Smooth muscle cell (in vitro differentiated cells): ENCODE results near the gene MARK3. TPM values are rescaled to one million over a fixed set of nuclear protein-coding genes. Genes with fewer than 3 reads are reported as not detected.

Source experiments
- DNase-seq: peaks from one replicate; lab custom pipeline; 2025; ENCODE audit not compliant: unreplicated experiment; lab: John Stamatoyannopoulos, UW
- H2AFZ ChIP-seq: fragments of 200-600 bp; sonication (generic); 2 replicates; pipeline ENCODE4 v1.6.0; 2016; ENCODE audit warnings: antibody characterized with exemption, low read depth, mild to moderate bottlenecking
- H3F3A ChIP-seq: fragments of 200-600 bp; sonication (generic); 2 replicates; pipeline ENCODE4 v1.6.0; 2017; ENCODE audit warnings: antibody characterized with exemption, low read depth
- H3K27ac ChIP-seq: fragments of 200-600 bp; sonication (generic); 2 replicates; pipeline ENCODE4 v1.5.1; 2016; ENCODE audit warnings: low read depth, mild to moderate bottlenecking
- H3K27me3 ChIP-seq: fragments of 200-600 bp; sonication (generic); 2 replicates; pipeline ENCODE4 v1.6.1; 2016; ENCODE audit warnings: low read depth, mild to moderate bottlenecking
- H3K36me3 ChIP-seq: fragments of 200-600 bp; sonication (generic); 2 replicates; pipeline ENCODE4 v1.5.1; 2016; ENCODE audit warnings: low read depth
- H3K4me1 ChIP-seq: fragments of 200-600 bp; sonication (generic); 2 replicates; pipeline ENCODE4 v1.5.1; 2016; ENCODE audit warnings: low read depth
- H3K4me2 ChIP-seq: fragments of 200-600 bp; sonication (generic); 2 replicates; pipeline ENCODE4 v1.6.0; 2016; ENCODE audit warnings: mild to moderate bottlenecking
- H3K4me3 ChIP-seq: fragments of 200-600 bp; sonication (generic); 2 replicates; pipeline ENCODE4 v1.5.1; 2016; ENCODE audit warnings: mild to moderate bottlenecking
- H3K79me2 ChIP-seq: fragments of 200-600 bp; sonication (generic); 2 replicates; pipeline ENCODE4 v1.6.0; 2016; ENCODE audit warnings: low read depth, mild to moderate bottlenecking
- H3K9ac ChIP-seq: fragments of 200-600 bp; sonication (generic); 2 replicates; pipeline ENCODE4 v1.6.0; 2016; ENCODE audit warnings: low read depth
- H3K9me3 ChIP-seq: fragments of 200-600 bp; sonication (generic); replicated peaks from 2 replicates; pipeline ENCODE4 v1.5.1; 2016; ENCODE audit warnings: low read depth
- H4K20me1 ChIP-seq: fragments of 200-600 bp; sonication (generic); 2 replicates; pipeline ENCODE4 v1.6.0; 2016; ENCODE audit warnings: low read depth
- CTCF ChIP-seq: fragments of 200-600 bp; sonication (generic); IDR thresholded peaks from 2 replicates; pipeline ENCODE4 v1.5.1; 2017; ENCODE audit warnings: borderline replicate concordance, mild to moderate bottlenecking, antibody characterized with exemption; ENCODE audit not compliant: insufficient read depth, poor library complexity, severe bottlenecking
- WGBS: methylation state at CpG from one replicate; pipeline ENCODE4 v1.1.7; 2016; ENCODE audit warnings: low lambda C conversion rate; 5-methylcytosine and 5-hydroxymethylcytosine counted together
- polyA plus RNA-seq: library from polyadenylated mRNA; unstranded; fragments of >200 nt; fragmentation: Nextera tagmentation; extraction: Ambion mirVana; gene quantifications from 2 replicates; pipeline ENCODE4 v1.2.1, GENCODE V29; 2016
- total RNA-seq: library from RNA; depleted of rRNA; stranded (reverse); fragments of >200 nt; gene quantifications from 2 replicates; pipeline ENCODE4 v1.2.3, GENCODE V29; 2014

Gene MARK3
- total and polyA plus RNA-seq, 2 experiments from 2014 or later, result 63.2 to 68.4 TPM

- Histone ChIP-seq H3K4me2 (no peak overlapping the region), H2AFZ (no peak overlapping the region), H3K4me3 (no peak overlapping the region), H3K27ac (peak overlapping the region; percentile 9), H3F3A (peaks cover 5% of the 10 kb centered on the region), H3K36me3 (no peaks in the 10 kb centered on the region), H3K27me3 (no peaks in the 10 kb centered on the region), H3K9ac (no peak overlapping the region), H3K79me2 (peaks cover 99% of the 10 kb centered on the region), H3K9me3 (no peaks in the 10 kb centered on the region), H3K4me1 (peaks cover 35% of the 10 kb centered on the region), H4K20me1 (peaks cover 100% of the 10 kb centered on the region)
- 100% methylated on average over 4 of the region's 4 CpGs for WGBS
- no peak for DNase-seq
- TF ChIP-seq CTCF, result no peak
Observed at GRCh38 chr14:103390605-103391004, 5.4 kb downstream of the MARK3 start.

- H2AFZ ChIP-seq, result no peak overlapping the region
- H3K27me3 ChIP-seq, result no peaks in the 10 kb centered on the region
- peaks cover 40% of the 10 kb centered on the region for H3K4me1 ChIP-seq
- no peak overlapping the region for H3K27ac ChIP-seq
- H4K20me1 ChIP-seq, result peaks cover 100% of the 10 kb centered on the region
- H3K9me3 ChIP-seq, result no peaks in the 10 kb centered on the region
- H3K9ac ChIP-seq, result no peak overlapping the region
- DNase-seq, result no peak
- H3K36me3 ChIP-seq, result no peaks in the 10 kb centered on the region
- no peak overlapping the region for H3K4me3 ChIP-seq
- H3K4me2 ChIP-seq, result no peak overlapping the region
- peaks cover 99% of the 10 kb centered on the region for H3K79me2 ChIP-seq
- WGBS, result 22% methylated on average over 4 of the region's 4 CpGs
- peak; percentile 70 for TF ChIP-seq CTCF
- peaks cover 5% of the 10 kb centered on the region for H3F3A ChIP-seq
Observed at GRCh38 chr14:103391048-103391447, 5.8 kb downstream of the MARK3 start.

- Histone ChIP-seq H3K79me2 (peaks cover 99% of the 10 kb centered on the region), H3K4me1 (peaks cover 34% of the 10 kb centered on the region)
Observed at GRCh38 chr14:103392106-103392505, 6.9 kb downstream of the MARK3 start.

More at GRCh38 chr14:103392106-103392505, 6.9 kb downstream of the MARK3 start:
- no peak overlapping the region for H3K9ac ChIP-seq
- H3K36me3 ChIP-seq, result no peaks in the 10 kb centered on the region
- no peak for TF ChIP-seq CTCF
- H2AFZ ChIP-seq, result no peak overlapping the region
- H3K4me2 ChIP-seq, result no peak overlapping the region
- no peaks in the 10 kb centered on the region for H3K9me3 ChIP-seq
- WGBS, result 97% methylated on average over 5 of the region's 5 CpGs
- peaks cover 5% of the 10 kb centered on the region for H3F3A ChIP-seq
- no peak for DNase-seq
- H3K27me3 ChIP-seq, result no peaks in the 10 kb centered on the region
- no peak overlapping the region for H3K27ac ChIP-seq
- H4K20me1 ChIP-seq, result peaks cover 100% of the 10 kb centered on the region
- no peak overlapping the region for H3K4me3 ChIP-seq
